ENCODE measurements around the gene ELL2. TPM values are rescaled to one million over a fixed set of nuclear protein-coding genes. Genes with fewer than 3 reads are reported as not detected.

The ELL2 gene
- total RNA-seq, 1 experiment from 2014 or later: 27.5 TPM

GRCh38 chr5:95841914-95842812 lies 119.5 kb downstream of the ELL2 start:
- Histone ChIP-seq H2AFZ (ENCODE audit: low read length) (no peak overlapping the region), H2BK5ac (ENCODE audit: insufficient read length, low read length) (no peak overlapping the region), H3K27ac (ENCODE audit: insufficient read length, low read depth, low read length) (no peak overlapping the region), H4K8ac (replicated peaks; ENCODE audit: insufficient read length, low read depth, low read length) (no peak overlapping the region), H3K4me1 (ENCODE audit: insufficient read depth, low read length) (no peaks in the 10 kb centered on the region), H3K4ac (ENCODE audit: low read depth, low read length) (no peak overlapping the region), H3K56ac (ENCODE audit: insufficient read length, low read depth, low read length) (no peak overlapping the region), H2BK120ac (ENCODE audit: low read depth, low read length, poor library complexity, severe bottlenecking) (no peak overlapping the region), H3K18ac (ENCODE audit: insufficient read length, low read depth, low read length) (no peak overlapping the region), H4K91ac (ENCODE audit: insufficient read length, low read depth, low read length) (no peak overlapping the region), H2AK5ac (ENCODE audit: insufficient read length, low read length) (no peak overlapping the region), H3K14ac (ENCODE audit: insufficient read depth, low read length) (no peak overlapping the region), H3K23ac (ENCODE audit: insufficient read length, low read depth, low read length) (no peak overlapping the region), H3K23me2 (ENCODE audit: insufficient read length, low read depth, low read length, poor library complexity, severe bottlenecking) (no peaks in the 10 kb centered on the region), H3K79me1 (ENCODE audit: insufficient read depth, low read depth, low read length, poor library complexity, severe bottlenecking) (no peaks in the 10 kb centered on the region), H2BK12ac (ENCODE audit: insufficient read length, low read depth, low read length) (no peak overlapping the region), H4K20me1 (ENCODE audit: control insufficient read depth, insufficient read depth, insufficient read length) (no peaks in the 10 kb centered on the region), H3K9me3 (ENCODE audit: control insufficient read depth, low read depth, low read length) (no peaks in the 10 kb centered on the region), H2BK20ac (ENCODE audit: low read depth, low read length, poor library complexity, severe bottlenecking) (no peak overlapping the region), H3K4me2 (ENCODE audit: insufficient read depth, insufficient read length, low read length) (no peak overlapping the region), H3K9ac (ENCODE audit: extremely low read depth, insufficient read length, low read length) (no peak overlapping the region), H2BK15ac (ENCODE audit: low read depth, low read length) (no peak overlapping the region), H3K27me3 (ENCODE audit: insufficient read depth, low read length) (no peaks in the 10 kb centered on the region), H4K5ac (ENCODE audit: insufficient read length, low read depth, low read length) (no peak overlapping the region), H3K79me2 (ENCODE audit: insufficient read depth, low read length) (no peaks in the 10 kb centered on the region), H3T11ph (ENCODE audit: low read length) (no peak overlapping the region)
- no peak overlapping the region for H3K27ac Mint-ChIP-seq
- no peak for DNase-seq
- TF ChIP-seq CTCF (conservative IDR thresholded peaks at IDR 0.05): no peak
- no CpG with 5 or more reads among the region's 8 CpGs for WGBS (ENCODE audit: extremely low coverage, insufficient read length, low lambda C conversion rate)
- H3K4me1 Mint-ChIP-seq: 0 out of 4 replicates have a peak, but pooled peaks cover 2 to 3% of the 10 kb centered on the region in 2 experiments
- H3K27me3 Mint-ChIP-seq (ENCODE audit: low read depth): peaks cover 4% of the 10 kb centered on the region; the same call in 1 of the 2 replicates
- no peaks in the 10 kb centered on the region for H3K36me3 Mint-ChIP-seq (ENCODE audit: insufficient read depth in 1 of 3, low read depth in 3 of 3)
- H3K9me3 Mint-ChIP-seq: no peaks in the 10 kb centered on the region
- H3K4me3 Mint-ChIP-seq: no peak overlapping the region
